ENCODE measurements around the gene GNG7. TPM values are rescaled to one million over a fixed set of nuclear protein-coding genes. Genes with fewer than 3 reads are reported as not detected.

Gene GNG7
- total RNA-seq, 1 experiment from 2014 or later: 7.7 TPM

- peak overlapping the region; percentile 29 for H3T11ph ChIP-seq (ENCODE audit: low read length)
- no peak overlapping the region for H2BK5ac ChIP-seq (ENCODE audit: insufficient read length, low read length)
- no peaks in the 10 kb centered on the region for H3K9me3 ChIP-seq (ENCODE audit: control insufficient read depth, low read depth, low read length)
- peaks cover 4% of the 10 kb centered on the region for H3K23me2 ChIP-seq (ENCODE audit: insufficient read length, low read depth, low read length, poor library complexity, severe bottlenecking)
- no peaks in the 10 kb centered on the region for H4K20me1 ChIP-seq (ENCODE audit: control insufficient read depth, insufficient read depth, insufficient read length)
- no peak overlapping the region for H3K27ac ChIP-seq (ENCODE audit: insufficient read length, low read depth, low read length)
- no peak overlapping the region for H2BK20ac ChIP-seq (ENCODE audit: low read depth, low read length, poor library complexity, severe bottlenecking)
- Mint-ChIP-seq H3K4me1 (peaks cover 24 to 41% of the 10 kb centered on the region in 2 experiments), H3K4me3 (no peak overlapping the region), H3K27me3 (ENCODE audit: low read depth) (peaks cover 12% of the 10 kb centered on the region), H3K36me3 (ENCODE audit: insufficient read depth in 1 of 3, low read depth in 3 of 3) (peaks cover 0 to 8% (median 5%) of the 10 kb centered on the region in 3 experiments; a peak in 3 of 7 replicates), H3K27ac (peak overlapping the region in 1 of 3 experiments; percentile 29; a peak in 2 of 7 replicates), H3K9me3 (peaks cover 7 to 13% of the 10 kb centered on the region in 2 experiments)
- no peak overlapping the region for H4K91ac ChIP-seq (ENCODE audit: insufficient read length, low read depth, low read length)
- H2BK120ac ChIP-seq (ENCODE audit: low read depth, low read length, poor library complexity, severe bottlenecking): no peak overlapping the region
- no peak overlapping the region for H3K18ac ChIP-seq (ENCODE audit: insufficient read length, low read depth, low read length)
- no peak overlapping the region for H2BK15ac ChIP-seq (ENCODE audit: low read depth, low read length)
- TF ChIP-seq CTCF (conservative IDR thresholded peaks at IDR 0.05): no peak
- no peaks in the 10 kb centered on the region for H3K27me3 ChIP-seq (ENCODE audit: insufficient read depth, low read length)
- no peak overlapping the region for H3K4me2 ChIP-seq (ENCODE audit: insufficient read depth, insufficient read length, low read length)
- peaks cover 6% of the 10 kb centered on the region for H3K4me1 ChIP-seq (ENCODE audit: insufficient read depth, low read length)
- H3K79me2 ChIP-seq (ENCODE audit: insufficient read depth, low read length): no peaks in the 10 kb centered on the region
- H2AFZ ChIP-seq (ENCODE audit: low read length): no peak overlapping the region
- no peak overlapping the region for H2AK5ac ChIP-seq (ENCODE audit: insufficient read length, low read length)
- no peak overlapping the region for H3K9ac ChIP-seq (ENCODE audit: extremely low read depth, insufficient read length, low read length)
- DNase-seq: no peak
- WGBS (ENCODE audit: extremely low coverage, insufficient read length, low lambda C conversion rate): no CpG with 5 or more reads among the region's 30 CpGs
- H4K5ac ChIP-seq (ENCODE audit: insufficient read length, low read depth, low read length): no peak overlapping the region
- no peak overlapping the region for H3K4ac ChIP-seq (ENCODE audit: low read depth, low read length)
- H3K79me1 ChIP-seq (ENCODE audit: insufficient read depth, low read depth, low read length, poor library complexity, severe bottlenecking): no peaks in the 10 kb centered on the region
- H2BK12ac ChIP-seq (ENCODE audit: insufficient read length, low read depth, low read length): no peak overlapping the region
- no peak overlapping the region for H3K23ac ChIP-seq (ENCODE audit: insufficient read length, low read depth, low read length)
- no peak overlapping the region for H4K8ac ChIP-seq (replicated peaks; ENCODE audit: insufficient read length, low read depth, low read length)
- no peak overlapping the region for H3K56ac ChIP-seq (ENCODE audit: insufficient read length, low read depth, low read length)
- 0 out of 2 replicates have a peak overlapping the region, but pooled peaks have one; percentile 28 for H3K14ac ChIP-seq (ENCODE audit: insufficient read depth, low read length)
Observed at GRCh38 chr19:2588081-2588777, 114.3 kb downstream of the GNG7 start.
